ENCODE data around the gene KLF13. TPM values are rescaled to one million over a fixed set of nuclear protein-coding genes. Genes with fewer than 3 reads are reported as not detected.
A peak's percentile ranks its signal among the peaks of the same experiment; 100 is the strongest.

KLF13 gene
- total RNA-seq, 3 donors from 2014 or later (not counting 1 experiment from before 2014, with no cell fraction given): 277 to 328 (median 300) TPM

GRCh38 chr15:31341496-31342195, 15.0 kb downstream of the KLF13 start:
- 76% methylated on average over 4 of the region's 4 CpGs for WGBS (ENCODE audit: insufficient coverage)
- H3K36me3 Mint-ChIP-seq: no peaks in the 10 kb centered on the region

GRCh38 chr15:31342381-31342780, 15.7 kb downstream of the KLF13 start:
- TF ChIP-seq CTCF (IDR thresholded peaks at IDR 0.05): no peak
- Mint-ChIP-seq H3K27ac (peak overlapping the region; percentile 88 to 96), H3K4me1 (peaks cover 93 to 100% of the 10 kb centered on the region in 2 donors), H3K36me3 (no peaks in the 10 kb centered on the region), H3K4me3 (peak overlapping the region; percentile 88), H3K9me3 (no peaks in the 10 kb centered on the region), H3K27me3 (ENCODE audit: low read depth in 2 of 2) (no peaks in the 10 kb centered on the region)
- Histone ChIP-seq H3K4me3 (ENCODE audit: low read length) (no peak overlapping the region), H3K36me3 (ENCODE audit: control insufficient read depth, insufficient read depth, low read length) (peaks cover 10% of the 10 kb centered on the region), H3K27me3 (ENCODE audit: control insufficient read depth, insufficient read depth, low read length) (no peaks in the 10 kb centered on the region), H3K9me3 (ENCODE audit: control insufficient read depth, insufficient read depth, low read length) (no peaks in the 10 kb centered on the region), H3K4me1 (ENCODE audit: control insufficient read depth, insufficient read depth, low read length) (peaks cover 100% of the 10 kb centered on the region), H3K27ac (ENCODE audit: low read length) (peak overlapping the region; percentile 65)
- DNase-seq (no peak), ATAC-seq (no peak)
- intact Hi-C loops (cut with micrococcal nuclease): loop anchor here (1.0 to 2.0 kb wide), 2 partner anchors 11 to 14 kb away; no protein-coding TSS in a partner anchor
- WGBS (ENCODE audit: insufficient coverage): 85% methylated on average over 11 of the region's 11 CpGs

More at GRCh38 chr15:31341496-31342195, 15.0 kb downstream of the KLF13 start:
- Mint-ChIP-seq H3K27me3 (ENCODE audit: low read depth in 2 of 2) (no peaks in the 10 kb centered on the region), H3K4me3 (peak overlapping the region; percentile 88), H3K9me3 (no peaks in the 10 kb centered on the region), H3K27ac (peak overlapping the region; percentile 88 to 96), H3K4me1 (peaks cover 93 to 100% of the 10 kb centered on the region in 2 donors)
- Histone ChIP-seq H3K36me3 (ENCODE audit: control insufficient read depth, insufficient read depth, low read length) (peaks cover 10% of the 10 kb centered on the region), H3K27ac (ENCODE audit: low read length) (peak overlapping the region; percentile 65), H3K4me1 (ENCODE audit: control insufficient read depth, insufficient read depth, low read length) (peaks cover 100% of the 10 kb centered on the region), H3K27me3 (ENCODE audit: control insufficient read depth, insufficient read depth, low read length) (no peaks in the 10 kb centered on the region), H3K4me3 (ENCODE audit: low read length) (no peak overlapping the region), H3K9me3 (ENCODE audit: control insufficient read depth, insufficient read depth, low read length) (no peaks in the 10 kb centered on the region)
- intact Hi-C loops (cut with micrococcal nuclease): loop anchor here (1.0 to 2.0 kb wide), 2 partner anchors 12 to 13 kb away; no protein-coding TSS in a partner anchor
- ATAC-seq: peak; percentile 48 to 64 (median 62)
- peak in 1 of 2 donors; percentile 66 for DNase-seq
- no peak for TF ChIP-seq CTCF (IDR thresholded peaks at IDR 0.05)

GRCh38 chr15:31342781-31343626, 16.4 kb downstream of the KLF13 start:
- ATAC-seq (no peak), DNase-seq (peak in 1 of 2 donors; percentile 57)
- H3K4me1 ChIP-seq (ENCODE audit: control insufficient read depth, insufficient read depth, low read length): peaks cover 100% of the 10 kb centered on the region
- Mint-ChIP-seq H3K4me3 (peak overlapping the region; percentile 88), H3K27me3 (ENCODE audit: low read depth in 2 of 2) (no peaks in the 10 kb centered on the region), H3K27ac (peak overlapping the region; percentile 88 to 96), H3K9me3 (no peaks in the 10 kb centered on the region), H3K4me1 (peaks cover 93 to 100% of the 10 kb centered on the region in 2 donors), H3K36me3 (no peaks in the 10 kb centered on the region)
- no peaks in the 10 kb centered on the region for H3K27me3 ChIP-seq (ENCODE audit: control insufficient read depth, insufficient read depth, low read length)
- intact Hi-C loops (cut with micrococcal nuclease): loop anchor here (1.0 to 2.0 kb wide), 2 partner anchors 10 to 14 kb away; no protein-coding TSS in a partner anchor
- TF ChIP-seq CTCF (IDR thresholded peaks at IDR 0.05): no peak
- no peak overlapping the region for H3K4me3 ChIP-seq (ENCODE audit: low read length)
- WGBS (ENCODE audit: insufficient coverage): 41% methylated on average over 22 of the region's 22 CpGs
- H3K9me3 ChIP-seq (ENCODE audit: control insufficient read depth, insufficient read depth, low read length): no peaks in the 10 kb centered on the region
- H3K27ac ChIP-seq (ENCODE audit: low read length): peak overlapping the region; percentile 65
- H3K36me3 ChIP-seq (ENCODE audit: control insufficient read depth, insufficient read depth, low read length): peaks cover 12% of the 10 kb centered on the region

Measured in natural killer cell (primary cell).